IMR-90 (cell line): ENCODE results near the gene ENDOU. TPM values are rescaled to one million over a fixed set of nuclear protein-coding genes. Genes with fewer than 3 reads are reported as not detected.

Experiments used
- ATAC-seq: fragments of 200-7000 bp; cut with Tn5 transposase; 2 replicates; pipeline ENCODE4 v1.9.1; 2020; ENCODE audit warnings: low read depth, mild to moderate bottlenecking, moderate library complexity
- BruUV-seq: library from RNA; stranded (reverse); fragments of 400-500 nt; replicated peaks from 2 replicates; lab custom pipeline; 2021; lab: Mats Ljungman, UMichigan
- CTCF ChIA-PET: fragments of 300-600 bp; formaldehyde crosslinking; extraction: SDS; loops from one replicate; lab custom pipeline; 2021; ENCODE audit warnings: antibody characterized with exemption; lab: Yijun Ruan, JAX
- POLR2A ChIA-PET: fragments of 300-600 bp; sonication (Branson Sonifier 250); formaldehyde crosslinking; loops from one replicate; lab custom pipeline; 2022; ENCODE audit warnings: antibody characterized with exemption; ENCODE audit not compliant: unreplicated experiment; lab: Charles Lee
- DNase-seq: peaks from one replicate; pipeline ENCODE4 v3.0.0; 2013
- H2AFZ ChIP-seq: replicated peaks from 2 replicates; pipeline ENCODE3; 2013; ENCODE audit warnings: low read length, mild to moderate bottlenecking; ENCODE audit not compliant: poor library complexity
- H2AK5ac ChIP-seq: 2 replicates; pipeline ENCODE4 v1.6.1; 2013; ENCODE audit warnings: low read depth, low read length, inconsistent platforms
- H2AK9ac ChIP-seq: replicated peaks from 2 replicates; pipeline ENCODE3; 2013; ENCODE audit warnings: mild to moderate bottlenecking, low read depth, low read length, moderate library complexity; ENCODE audit not compliant: poor library complexity
- H2BK120ac ChIP-seq: 2 replicates; pipeline ENCODE4 v1.6.1; 2013; ENCODE audit warnings: low read depth, low read length, inconsistent platforms
- H2BK15ac ChIP-seq: 3 replicates; pipeline ENCODE4 v1.6.1; 2013; ENCODE audit warnings: low read depth, low read length, inconsistent platforms
- H2BK20ac ChIP-seq: 2 replicates; pipeline ENCODE4 v1.6.1; 2013; ENCODE audit warnings: low read depth, mild to moderate bottlenecking, inconsistent platforms, low read length, moderate library complexity
- H2BK5ac ChIP-seq: 2 replicates; pipeline ENCODE4 v1.6.1; 2013; ENCODE audit warnings: mild to moderate bottlenecking, low read depth, low read length, inconsistent platforms; ENCODE audit not compliant: poor library complexity, severe bottlenecking
- H3K14ac ChIP-seq: replicated peaks from 2 replicates; pipeline ENCODE4 v1.6.1; 2013; ENCODE audit warnings: low read depth, low read length, inconsistent platforms
- H3K18ac ChIP-seq: 2 replicates; pipeline ENCODE4 v1.6.1; 2013; ENCODE audit warnings: low read depth, low read length, control low read depth
- H3K23ac ChIP-seq: 2 replicates; pipeline ENCODE4 v1.6.1; 2013; ENCODE audit warnings: low read depth, low read length, inconsistent platforms
- H3K27ac ChIP-seq: 2 replicates; pipeline ENCODE4 v1.5.1; 2013; ENCODE audit warnings: mild to moderate bottlenecking, control low read depth, low read length; ENCODE audit not compliant: insufficient read depth
- H3K27me3 ChIP-seq: 2 replicates; pipeline ENCODE4 v1.6.1; 2013; ENCODE audit warnings: low read length; ENCODE audit not compliant: control insufficient read depth, insufficient read depth
- H3K36me3 ChIP-seq: 2 replicates; pipeline ENCODE4 v1.6.1; 2013; ENCODE audit warnings: low read length, mixed read lengths; ENCODE audit not compliant: control insufficient read depth, insufficient read depth
- H3K4ac ChIP-seq: 2 replicates; pipeline ENCODE4 v1.6.1; 2013; ENCODE audit warnings: low read depth, low read length, inconsistent platforms
- H3K4me1 ChIP-seq: 2 replicates; pipeline ENCODE4 v1.6.1; 2013; ENCODE audit warnings: low read length, mixed read lengths; ENCODE audit not compliant: control insufficient read depth, insufficient read depth
- H3K4me2 ChIP-seq: 2 replicates; pipeline ENCODE4 v1.6.1; 2013; ENCODE audit warnings: low read depth, mild to moderate bottlenecking, control low read depth, low read length, moderate library complexity
- H3K4me3 ChIP-seq: 2 replicates; pipeline ENCODE4 v1.5.1; 2013; ENCODE audit warnings: low read depth, mild to moderate bottlenecking, control low read depth, low read length, moderate library complexity; ENCODE audit not compliant: insufficient read depth
- H3K56ac ChIP-seq: 2 replicates; pipeline ENCODE4 v1.6.1; 2013; ENCODE audit warnings: low read length, inconsistent platforms; ENCODE audit not compliant: insufficient read depth; ENCODE audit errors: extremely low read depth
- H3K79me1 ChIP-seq, 2 experiments: 2 replicates each; pipeline ENCODE4 v1.6.1; 2013; ENCODE audit warnings: low read length in 2 of 2, inconsistent platforms in 1 of 2, low read depth in 1 of 2
- H3K9ac ChIP-seq: 2 replicates; pipeline ENCODE4 v1.6.1; 2013; ENCODE audit warnings: low read depth, low read length, control low read depth
- H3K9me1 ChIP-seq: 2 replicates; pipeline ENCODE4 v1.6.1; 2013; ENCODE audit warnings: low read length, inconsistent platforms; ENCODE audit not compliant: insufficient read depth
- H3K9me3 ChIP-seq: 2 replicates; pipeline ENCODE4 v1.6.1; 2013; ENCODE audit warnings: low read length; ENCODE audit not compliant: control insufficient read depth, insufficient read depth
- H4K20me1 ChIP-seq: 2 replicates; pipeline ENCODE4 v1.6.1; 2013; ENCODE audit warnings: low read length, inconsistent platforms; ENCODE audit not compliant: insufficient read depth
- H4K5ac ChIP-seq: 2 replicates; pipeline ENCODE4 v1.6.1; 2013; ENCODE audit warnings: mild to moderate bottlenecking, low read depth, low read length, control low read depth
- H4K8ac ChIP-seq, 2 experiments: 2 replicates each; pipeline ENCODE4 v1.6.1; 2013; ENCODE audit warnings: low read depth in 2 of 2, low read length in 2 of 2, control low read depth in 1 of 2, inconsistent platforms in 1 of 2
- H4K91ac ChIP-seq: 2 replicates; pipeline ENCODE4 v1.6.1; 2013; ENCODE audit warnings: low read depth, low read length, inconsistent platforms; ENCODE audit not compliant: insufficient read depth
- CTCF ChIP-seq: conservative IDR thresholded peaks from 2 replicates; pipeline ENCODE4 v1.5.1; 2012; ENCODE audit warnings: mild to moderate bottlenecking, low read depth, low read length, improper control_type of control experiment
- FOS ChIP-seq: fragments of 150-350 bp; IDR thresholded peaks from 2 replicates; pipeline ENCODE4 v1.6.1; 2016; ENCODE audit warnings: low read depth, low read length
- MAFK ChIP-seq: IDR thresholded peaks from 2 replicates; pipeline ENCODE4 v1.6.1; 2012; ENCODE audit warnings: low read depth, low read length, improper control_type of control experiment
- MAZ ChIP-seq: IDR thresholded peaks from 2 replicates; pipeline ENCODE4 v1.6.1; 2012; ENCODE audit warnings: low read depth, mild to moderate bottlenecking, low read length, improper control_type of control experiment, moderate library complexity, borderline replicate concordance
- NFE2L2 ChIP-seq: fragments of 150-350 bp; IDR thresholded peaks from 2 replicates; pipeline ENCODE4 v1.6.1; 2016; ENCODE audit warnings: low read depth, mild to moderate bottlenecking, low read length
- POLR2A ChIP-seq: IDR thresholded peaks from 2 replicates; pipeline ENCODE4 v1.6.1; 2012; ENCODE audit warnings: mild to moderate bottlenecking, low read depth, low read length
- RAD21 ChIP-seq: IDR thresholded peaks from 2 replicates; pipeline ENCODE4 v1.6.1; 2012; ENCODE audit warnings: low read length, improper control_type of control experiment
- SMC3 ChIP-seq: fragments of 150-350 bp; IDR thresholded peaks from 2 replicates; pipeline ENCODE4 v1.6.1; 2016; ENCODE audit warnings: low read depth, mild to moderate bottlenecking, antibody characterized with exemption, low read length, moderate library complexity
- USF2 ChIP-seq: fragments of 150-350 bp; IDR thresholded peaks from 2 replicates; pipeline ENCODE4 v1.6.1; 2017; ENCODE audit warnings: mild to moderate bottlenecking, antibody characterized with exemption, low read length, low read depth
- WGBS, 2 experiments: methylation state at CpG; one replicate each; pipeline versions ENCODE4 v1.1.5 to v1.1.7; 2013; ENCODE audit warnings: missing lambda C conversion rate in 2 of 2; ENCODE audit not compliant: insufficient read length in 1 of 2; ENCODE audit errors: extremely low coverage in 2 of 2; 5-methylcytosine and 5-hydroxymethylcytosine counted together
- dilution Hi-C: fragments of 300-500 bp; cut with HindIII; formaldehyde crosslinking; loops from one replicate; pipeline ENCODE4 v1.14.3; 2018; ENCODE audit warnings: low sequenced_read_pairs; ENCODE audit not compliant: unreplicated experiment
- in situ Hi-C: fragments of 300-500 bp; cut with MboI; formaldehyde crosslinking; loops from 3 replicates; pipeline ENCODE4 v1.14.3; 2019; ENCODE audit warnings: low sequenced_read_pairs, inconsistent platforms, mixed read lengths
- intact Hi-C: fragments of 100-400 bp; cut with micrococcal nuclease; formaldehyde crosslinking; loops from 2 replicates; pipeline ENCODE4 v1.10.0; 2022
- polyA plus RNA-seq, 3 experiments: library from polyadenylated mRNA; depleted of rRNA; stranded (reverse); fragments of >200 nt; gene quantifications; 2 replicates each; pipeline ENCODE4 v1.2.3, GENCODE V29; 2012; ENCODE audit warnings: low replicate concordance in 1 of 3
- total RNA-seq: library from RNA; depleted of rRNA; stranded (reverse); fragments of >200 nt; gene quantifications from 2 replicates; pipeline ENCODE4 v1.2.3, GENCODE V29; 2012

ENDOU gene
- total and polyA plus RNA-seq, 2 of the 4 experiments (the other 2 are of a cell fraction), result under 0.01 to 0.09 TPM

GRCh38 chr12:47747596-47748506, 22.6 kb upstream of the ENDOU start (continued):
- TF ChIP-seq CTCF, result no peak

- Histone ChIP-seq H3K4me1 (peaks cover 2% of the 10 kb centered on the region; the same call in 1 of the 2 replicates), H2BK20ac (no peak overlapping the region), H3K4me3 (no peak overlapping the region), H2BK5ac (no peak overlapping the region), H3K36me3 (no peaks in the 10 kb centered on the region), H3K27ac (no peak overlapping the region), H3K79me1 (no peaks in the 10 kb centered on the region), H3K4ac (no peak overlapping the region), H3K9me3 (no peaks in the 10 kb centered on the region), H2AK5ac (no peak overlapping the region), H2BK15ac (no peak overlapping the region), H3K56ac (no peak overlapping the region), H2BK120ac (no peak overlapping the region), H4K8ac (no peak overlapping the region), H4K91ac (no peak overlapping the region), H4K5ac (no peak overlapping the region), H3K4me2 (no peak overlapping the region), H3K23ac (no peak overlapping the region), H3K18ac (no peak overlapping the region), H3K27me3 (peaks cover 32% of the 10 kb centered on the region), H4K20me1 (no peaks in the 10 kb centered on the region), H3K9ac (no peak overlapping the region), H3K14ac (no peak overlapping the region), H2AK9ac (no peak overlapping the region), H2AFZ (no peak overlapping the region), H3K9me1 (peaks cover 3% of the 10 kb centered on the region; the same call in 1 of the 2 replicates)
- POLR2A ChIA-PET, result no interaction called here
- DNase-seq, result no peak
- dilution Hi-C loops, result no loop called here
- 94% methylated on average over 3 of the region's 4 CpGs; no CpG with 5 or more reads in 1 of the 2 experiments for WGBS, 2 experiments
- TF ChIP-seq MAFK (no peak), FOS (no peak), MAZ (no peak), POLR2A (no peak), SMC3 (no peak), USF2 (no peak), NFE2L2 (no peak), RAD21 (no peak)
- no peak for ATAC-seq
- BruUV-seq, result no TSS peak
- intact Hi-C loops, result no loop called here
- in situ Hi-C loops, result loop anchor here (10.0 kb wide), 1 partner anchor 88 kb away; no protein-coding TSS in a partner anchor
- CTCF ChIA-PET, result no interaction called here
These were observed 21.8 kb upstream of the ENDOU start for GRCh38 chr12:47747126-47747525.
